Activated naive CD8-positive, alpha-beta T cell treated with anti-CD3 and anti-CD28 coated beads, Interleukin-2, amount 10 ng/mL, durations not matched to agents 7 days and 5 days (primary cell): ENCODE results near the gene STARD5. TPM values are rescaled to one million over a fixed set of nuclear protein-coding genes. Genes with fewer than 3 reads are reported as not detected.

Experiments used
- ATAC-seq: fragments of 150-1000 bp; cut with Tn5 transposase; one replicate; pipeline ENCODE4 v1.10.0; 2021; ENCODE audit warnings: low read depth, moderate library complexity
- POLR2A ChIA-PET: fragments of 350-600 bp; sonication (Branson Sonifier 250); formaldehyde crosslinking; loops from one replicate; lab custom pipeline; 2021; ENCODE audit warnings: antibody characterized with exemption; lab: Charles Lee
- DNase-seq: peaks from one replicate; pipeline ENCODE4 v3.0.0; 2021
- H3K27ac Mint-ChIP-seq: one replicate; pipeline ENCODE4 v1.8.0; 2022; ENCODE audit warnings: mild to moderate bottlenecking, mixed read lengths
- H3K27me3 Mint-ChIP-seq: one replicate; pipeline ENCODE4 v1.8.0; 2022; ENCODE audit warnings: mild to moderate bottlenecking, moderate library complexity, mixed read lengths
- H3K36me3 Mint-ChIP-seq: one replicate; pipeline ENCODE4 v1.8.0; 2021; ENCODE audit warnings: mild to moderate bottlenecking, mixed read lengths
- H3K4me1 Mint-ChIP-seq: one replicate; pipeline ENCODE4 v1.8.0; 2021; ENCODE audit warnings: mixed read lengths
- H3K4me3 Mint-ChIP-seq: one replicate; pipeline ENCODE4 v1.8.0; 2022; ENCODE audit warnings: mild to moderate bottlenecking, moderate library complexity, mixed read lengths
- H3K9me3 Mint-ChIP-seq: one replicate; pipeline ENCODE4 v1.8.0; 2021; ENCODE audit warnings: mixed read lengths
- total RNA-seq, 2 experiments: library from RNA; stranded (reverse); gene quantifications; one replicate each; pipeline ENCODE4 v1.2.3, GENCODE V29; 2021

Gene STARD5
- total RNA-seq, 2 experiments from 2014 or later: 5.4 to 7.2 TPM

- Mint-ChIP-seq H3K27ac (peak overlapping the region; percentile 98), H3K36me3 (peaks cover 89% of the 10 kb centered on the region), H3K9me3 (no peaks in the 10 kb centered on the region), H3K4me1 (peaks cover 52% of the 10 kb centered on the region), H3K27me3 (no peaks in the 10 kb centered on the region), H3K4me3 (peak overlapping the region; percentile 100)
- POLR2A ChIA-PET: interaction anchor here (0.7 to 8.3 kb wide), 13 partner anchors 8 to 300 kb away, joined by 3 to 88 read pairs (median 10); partner anchors contain the start of genes STARD5 and TLNRD1
- ATAC-seq: no peak
- DNase-seq: no peak
Measured at GRCh38 chr15:81301385-81301784, 22.6 kb downstream of the STARD5 start.

DNA sequence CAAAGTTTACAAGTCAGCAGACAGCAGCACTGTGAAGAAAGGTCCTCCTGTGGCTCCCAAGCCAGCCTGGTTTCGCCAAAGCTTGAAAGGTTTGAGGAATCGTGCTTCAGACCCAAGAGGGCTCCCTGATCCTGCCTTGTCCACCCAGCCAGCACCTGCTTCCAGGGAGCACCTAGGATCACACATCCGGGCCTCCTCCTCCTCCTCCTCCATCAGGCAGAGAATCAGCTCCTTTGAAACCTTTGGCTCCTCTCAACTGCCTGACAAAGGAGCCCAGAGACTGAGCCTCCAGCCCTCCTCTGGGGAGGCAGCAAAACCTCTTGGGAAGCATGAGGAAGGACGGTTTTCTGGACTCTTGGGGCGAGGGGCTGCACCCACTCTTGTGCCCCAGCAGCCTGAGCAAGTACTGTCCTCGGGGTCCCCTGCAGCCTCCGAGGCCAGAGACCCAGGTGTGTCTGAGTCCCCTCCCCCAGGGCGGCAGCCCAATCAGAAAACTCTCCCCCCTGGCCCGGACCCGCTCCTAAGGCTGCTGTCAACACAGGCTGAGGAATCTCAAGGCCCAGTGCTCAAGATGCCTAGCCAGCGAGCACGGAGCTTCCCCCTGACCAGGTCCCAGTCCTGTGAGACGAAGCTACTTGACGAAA lies 24.2 kb downstream of the STARD5 start:
- POLR2A ChIA-PET: interaction anchor here (0.7 to 8.3 kb wide), 8 partner anchors 8 to 31 kb away, joined by 3 to 57 read pairs (median 10); partner anchors contain the start of gene STARD5
- Mint-ChIP-seq H3K36me3 (peaks cover 83% of the 10 kb centered on the region), H3K9me3 (no peaks in the 10 kb centered on the region), H3K4me3 (peak overlapping the region; percentile 100), H3K4me1 (peaks cover 55% of the 10 kb centered on the region), H3K27ac (peak overlapping the region; percentile 98), H3K27me3 (no peaks in the 10 kb centered on the region)
- DNase-seq: no peak
- ATAC-seq: no peak

DNA sequence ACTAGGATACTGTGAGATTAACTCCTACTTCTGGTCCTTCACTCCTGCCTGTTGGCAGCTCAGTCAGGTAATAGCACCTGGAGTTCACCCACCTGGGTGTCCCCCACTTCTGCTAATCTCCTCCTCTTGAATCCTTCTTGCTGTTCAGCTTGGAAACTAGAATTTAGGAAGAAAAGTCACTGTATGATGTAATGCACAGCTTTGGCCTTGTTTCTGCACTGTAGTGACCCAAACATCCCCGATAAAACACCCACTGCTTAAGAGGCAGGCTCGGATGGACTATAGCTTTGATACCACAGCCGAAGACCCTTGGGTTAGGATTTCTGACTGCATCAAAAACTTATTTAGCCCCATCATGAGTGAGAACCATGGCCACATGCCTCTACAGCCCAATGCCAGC lies 24.8 kb downstream of the STARD5 start:
- ATAC-seq: no peak
- H3K4me3 Mint-ChIP-seq: peak overlapping the region; percentile 100
- no peaks in the 10 kb centered on the region for H3K9me3 Mint-ChIP-seq
- H3K27ac Mint-ChIP-seq: peak overlapping the region; percentile 98
- peaks cover 78% of the 10 kb centered on the region for H3K36me3 Mint-ChIP-seq
- H3K27me3 Mint-ChIP-seq: no peaks in the 10 kb centered on the region
- H3K4me1 Mint-ChIP-seq: peaks cover 54% of the 10 kb centered on the region
- POLR2A ChIA-PET: interaction anchor here (0.7 to 8.3 kb wide), 8 partner anchors 11 to 299 kb away, joined by 3 to 57 read pairs (median 10); partner anchors contain the start of gene STARD5
- DNase-seq: no peak

GRCh38 chr15:81298611-81299010 lies 25.3 kb downstream of the STARD5 start:
- Mint-ChIP-seq H3K4me3 (peak overlapping the region; percentile 100), H3K9me3 (no peaks in the 10 kb centered on the region), H3K27ac (peak overlapping the region; percentile 98), H3K36me3 (peaks cover 73% of the 10 kb centered on the region), H3K27me3 (no peaks in the 10 kb centered on the region), H3K4me1 (peaks cover 54% of the 10 kb centered on the region)
- no peak for ATAC-seq
- DNase-seq: no peak
- POLR2A ChIA-PET: interaction anchor here (1.0 to 8.3 kb wide), 6 partner anchors 11 to 299 kb away, joined by 3 to 57 read pairs (median 14); partner anchors contain the start of gene STARD5

- no peaks in the 10 kb centered on the region for H3K9me3 Mint-ChIP-seq
- H3K4me1 Mint-ChIP-seq: peaks cover 48% of the 10 kb centered on the region
- POLR2A ChIA-PET: interaction anchor here (1.0 to 8.4 kb wide), 6 partner anchors 11 to 298 kb away, joined by 3 to 97 read pairs (median 30); partner anchors contain the start of gene STARD5
- no peaks in the 10 kb centered on the region for H3K27me3 Mint-ChIP-seq
- DNase-seq (no peak), ATAC-seq (no peak)
- peak overlapping the region; percentile 100 for H3K4me3 Mint-ChIP-seq
- H3K36me3 Mint-ChIP-seq: peaks cover 66% of the 10 kb centered on the region
- peak overlapping the region; percentile 98 for H3K27ac Mint-ChIP-seq
Measured at GRCh38 chr15:81297603-81298575, 26.1 kb downstream of the STARD5 start.

- Mint-ChIP-seq H3K27me3 (no peaks in the 10 kb centered on the region), H3K27ac (peak overlapping the region; percentile 98), H3K4me1 (peaks cover 48% of the 10 kb centered on the region), H3K36me3 (peaks cover 59% of the 10 kb centered on the region), H3K9me3 (no peaks in the 10 kb centered on the region), H3K4me3 (peak overlapping the region; percentile 100)
- no peak for DNase-seq
- ATAC-seq: no peak
- POLR2A ChIA-PET: interaction anchor here (1.1 to 8.4 kb wide), 5 partner anchors 10 to 26 kb away, joined by 11 to 97 read pairs (median 44); partner anchors contain the start of gene STARD5
Measured at GRCh38 chr15:81297147-81297572, 26.8 kb downstream of the STARD5 start.

GRCh38 chr15:81296673-81297072 lies 27.3 kb downstream of the STARD5 start:
- ATAC-seq (peak; percentile 63), DNase-seq (peak; percentile 74)
- Mint-ChIP-seq H3K4me1 (peaks cover 47% of the 10 kb centered on the region), H3K36me3 (peaks cover 54% of the 10 kb centered on the region), H3K4me3 (peak overlapping the region; percentile 100), H3K9me3 (no peaks in the 10 kb centered on the region), H3K27ac (peak overlapping the region; percentile 98), H3K27me3 (no peaks in the 10 kb centered on the region)
- POLR2A ChIA-PET: interaction anchor here (1.1 to 8.4 kb wide), 5 partner anchors 10 to 27 kb away, joined by 11 to 97 read pairs (median 44); partner anchors contain the start of gene STARD5

- H3K27me3 Mint-ChIP-seq: no peaks in the 10 kb centered on the region
- POLR2A ChIA-PET: interaction anchor here (1.1 to 8.4 kb wide), 6 partner anchors 9 to 27 kb away, joined by 11 to 97 read pairs (median 34); partner anchors contain the start of gene STARD5
- peaks cover 47% of the 10 kb centered on the region for H3K4me1 Mint-ChIP-seq
- peak overlapping the region; percentile 100 for H3K4me3 Mint-ChIP-seq
- H3K9me3 Mint-ChIP-seq: no peaks in the 10 kb centered on the region
- peak overlapping the region; percentile 98 for H3K27ac Mint-ChIP-seq
- ATAC-seq (no peak), DNase-seq (no peak)
- peaks cover 49% of the 10 kb centered on the region for H3K36me3 Mint-ChIP-seq
Measured at GRCh38 chr15:81296186-81296585, 27.8 kb downstream of the STARD5 start.

- DNase-seq (no peak), ATAC-seq (no peak)
- H3K4me1 Mint-ChIP-seq: peaks cover 48% of the 10 kb centered on the region
- POLR2A ChIA-PET: interaction anchor here (0.7 to 8.4 kb wide), 5 partner anchors 9 to 28 kb away, joined by 4 to 97 read pairs (median 24); partner anchors contain the start of gene STARD5
- no peaks in the 10 kb centered on the region for H3K27me3 Mint-ChIP-seq
- H3K36me3 Mint-ChIP-seq: peaks cover 43% of the 10 kb centered on the region
- no peaks in the 10 kb centered on the region for H3K9me3 Mint-ChIP-seq
- peak overlapping the region; percentile 100 for H3K4me3 Mint-ChIP-seq
- H3K27ac Mint-ChIP-seq: peak overlapping the region; percentile 98
Measured at GRCh38 chr15:81295486-81296121, 28.3 kb downstream of the STARD5 start.

- ATAC-seq (no peak), DNase-seq (no peak)
- no peaks in the 10 kb centered on the region for H3K9me3 Mint-ChIP-seq
- H3K27me3 Mint-ChIP-seq: no peaks in the 10 kb centered on the region
- H3K4me3 Mint-ChIP-seq: peak overlapping the region; percentile 100
- peaks cover 54% of the 10 kb centered on the region for H3K4me1 Mint-ChIP-seq
- POLR2A ChIA-PET: interaction anchor here (0.9 to 8.4 kb wide), 5 partner anchors 8 to 29 kb away, joined by 4 to 97 read pairs (median 44); partner anchors contain the start of gene STARD5
- H3K36me3 Mint-ChIP-seq: peaks cover 35% of the 10 kb centered on the region
- H3K27ac Mint-ChIP-seq: peak overlapping the region; percentile 98
Measured at GRCh38 chr15:81294516-81294880, 29.4 kb downstream of the STARD5 start.

- POLR2A ChIA-PET: interaction anchor here (0.9 to 8.4 kb wide), 7 partner anchors 9 to 752 kb away, joined by 3 to 97 read pairs (median 24); partner anchors contain the start of gene STARD5
- Mint-ChIP-seq H3K27ac (peak overlapping the region; percentile 98), H3K27me3 (no peaks in the 10 kb centered on the region), H3K4me3 (peak overlapping the region; percentile 100), H3K4me1 (peaks cover 56% of the 10 kb centered on the region), H3K36me3 (peaks cover 29% of the 10 kb centered on the region), H3K9me3 (peaks cover 1% of the 10 kb centered on the region)
- DNase-seq (peak; percentile 75), ATAC-seq (peak; percentile 61)
Measured at GRCh38 chr15:81293728-81294515, 30.0 kb downstream of the STARD5 start.
